HCT116 (cell line): ENCODE measurements around the gene IRAK2. TPM values are rescaled to one million over a fixed set of nuclear protein-coding genes. Genes with fewer than 3 reads are reported as not detected.
A peak's percentile ranks its signal among the peaks of the same experiment; 100 is the strongest.

Experiments
- ATAC-seq: fragments of 200-7000 bp; cut with Tn5 transposase; 2 replicates; pipeline ENCODE4 v1.9.1; 2020; ENCODE audit warnings: mild to moderate bottlenecking, moderate library complexity
- BruUV-seq: library from RNA; stranded (reverse); fragments of 400-500 nt; replicated peaks from 2 replicates; lab custom pipeline; 2021; lab: Mats Ljungman, UMichigan
- CTCF ChIA-PET: fragments of 300-600 bp; sonication (Branson Sonifier 250); formaldehyde crosslinking; loops from one replicate; lab custom pipeline; 2021; ENCODE audit warnings: antibody characterized with exemption; lab: Charles Lee
- POLR2A ChIA-PET: fragments of 300-600, 350-600 bp; sonication (Branson Sonifier 250); formaldehyde crosslinking; loops from one replicate; lab custom pipeline; 2021; ENCODE audit warnings: antibody characterized with exemption; lab: Charles Lee
- RAD21 ChIA-PET, 2 experiments: fragments of 300-600 bp; sonication (Branson Sonifier 250); formaldehyde crosslinking; loops; one replicate each; lab custom pipeline; 2023; ENCODE audit warnings: low total read pairs in 2 of 2; ENCODE audit not compliant: uncharacterized antibody in 2 of 2, unreplicated experiment in 2 of 2, low non-redundant PET in 1 of 2; lab: Charles Lee
- DNase-seq: peaks from one replicate; pipeline ENCODE4 v3.0.0-alpha.2; 2010; ENCODE audit warnings: low read depth, low spot score
- H2AFZ ChIP-seq: fragments of 200-600 bp; shearing (Covaris generic), sonication (generic); 2 replicates; pipeline ENCODE4 v1.6.1; 2017; ENCODE audit warnings: low read depth, mixed run types, mixed read lengths, antibody characterized with exemption, low read length; ENCODE audit not compliant: poor library complexity, severe bottlenecking
- H3K27ac ChIP-seq: 2 replicates; pipeline ENCODE4 v1.5.1; 2012; ENCODE audit warnings: low read depth, low read length
- H3K27me3 ChIP-seq: fragments of 200-600 bp; sonication (generic); 2 replicates; pipeline ENCODE4 v1.6.1; 2016; ENCODE audit warnings: mixed run types, low read length, mixed read lengths; ENCODE audit not compliant: insufficient read depth
- H3K36me3 ChIP-seq, 2 experiments: fragments of 200-500 bp in 1 of 2; fragments of 200-600 bp in 1 of 2; sonication (Bioruptor generic) in 1 of 2; sonication (generic) in 1 of 2; 2 replicates each; pipeline versions ENCODE4 v1.5.1 to v1.6.1; 2014 to 2016; ENCODE audit warnings: low read length in 2 of 2, inconsistent platforms in 1 of 2, mixed read lengths in 1 of 2, mixed run types in 1 of 2; ENCODE audit not compliant: insufficient read depth in 2 of 2, control insufficient read depth in 1 of 2
- H3K4me1 ChIP-seq, 2 experiments: fragments of 200-600 bp in 1 of 2; sonication (generic) in 1 of 2; 2 replicates each; pipeline versions ENCODE4 v1.5.1 to v1.6.1; 2012 to 2017; ENCODE audit warnings: low read length in 2 of 2, inconsistent platforms in 1 of 2, mild to moderate bottlenecking in 1 of 2, mixed read lengths in 1 of 2, mixed run types in 1 of 2, moderate library complexity in 1 of 2; ENCODE audit not compliant: insufficient read depth in 2 of 2, control insufficient read depth in 1 of 2
- H3K4me2 ChIP-seq: fragments of 200-600 bp; sonication (generic); 2 replicates; pipeline ENCODE4 v1.6.1; 2017; ENCODE audit warnings: mixed run types, low read length, mixed read lengths
- H3K4me3 ChIP-seq, 2 experiments: fragments of 200-600 bp in 1 of 2; sonication (generic) in 1 of 2; replicated peaks in 1 of 2; 2 replicates each; pipeline ENCODE4 v1.5.1; 2011 to 2016; ENCODE audit warnings: low read length in 2 of 2, control low read depth in 1 of 2, low read depth in 1 of 2, mild to moderate bottlenecking in 1 of 2, mixed read lengths in 1 of 2, mixed run types in 1 of 2
- H3K79me2 ChIP-seq: fragments of 200-600 bp; sonication (generic); 2 replicates; pipeline ENCODE4 v1.6.1; 2017; ENCODE audit warnings: mild to moderate bottlenecking, mixed run types, low read length, moderate library complexity, mixed read lengths; ENCODE audit not compliant: insufficient read depth
- H3K9ac ChIP-seq: fragments of 200-600 bp; sonication (generic); 2 replicates; pipeline ENCODE4 v1.6.1; 2016; ENCODE audit warnings: low read length, mixed read lengths
- H3K9me2 ChIP-seq: fragments of 200-600 bp; sonication (generic), shearing (Covaris generic); 2 replicates; pipeline ENCODE4 v1.6.1; 2017; ENCODE audit warnings: mixed run types, mild to moderate bottlenecking, moderate library complexity; ENCODE audit not compliant: insufficient read depth
- H3K9me3 ChIP-seq, 2 experiments: fragments of 200-500 bp in 1 of 2; fragments of 200-600 bp in 1 of 2; sonication (Bioruptor generic) in 1 of 2; sonication (generic) in 1 of 2; 2 replicates each; pipeline ENCODE4 v1.6.1; 2014 to 2017; ENCODE audit warnings: low read length in 2 of 2, mixed read lengths in 2 of 2, inconsistent platforms in 1 of 2, low read depth in 1 of 2, mild to moderate bottlenecking in 1 of 2, mixed run types in 1 of 2, moderate library complexity in 1 of 2; ENCODE audit not compliant: control insufficient read depth in 1 of 2, insufficient read depth in 1 of 2
- H4K20me1 ChIP-seq: fragments of 200-600 bp; sonication (generic), shearing (Covaris generic); 2 replicates; pipeline ENCODE4 v1.6.1; 2017; ENCODE audit warnings: mixed run types, mild to moderate bottlenecking, moderate library complexity; ENCODE audit not compliant: insufficient read depth
- EGR1 ChIP-seq: IDR thresholded peaks from 2 replicates; pipeline ENCODE4 v1.6.1; 2012; ENCODE audit warnings: low read depth
- EZH2 ChIP-seq: fragments of 200-600 bp; sonication (generic); IDR thresholded peaks from 2 replicates; pipeline ENCODE4 v1.6.1; 2017; ENCODE audit warnings: antibody characterized with exemption, mixed run types
- EZH2phosphoT487 ChIP-seq: fragments of 200-600 bp; IDR thresholded peaks from 2 replicates; pipeline ENCODE4 v1.6.1; 2018; ENCODE audit warnings: antibody characterized with exemption, borderline replicate concordance
- JUND ChIP-seq: IDR thresholded peaks from 2 replicates; pipeline ENCODE4 v1.6.1; 2012
- POLR2A ChIP-seq: IDR thresholded peaks from 2 replicates; pipeline ENCODE4 v1.7.0; 2011; ENCODE audit warnings: borderline replicate concordance; ENCODE audit not compliant: insufficient read depth, insufficient read length; ENCODE audit errors: extremely low read depth
- SP1 ChIP-seq: IDR thresholded peaks from 2 replicates; pipeline ENCODE4 v1.6.1; 2012; ENCODE audit warnings: low read depth
- intact Hi-C: fragments of 100-400 bp; cut with micrococcal nuclease; formaldehyde crosslinking; loops from 2 replicates; pipeline ENCODE4 v1.10.0; 2022
- total RNA-seq: library from RNA; stranded (reverse); gene quantifications from one replicate; pipeline ENCODE4 v1.2.1, GENCODE V29; 2021; ENCODE audit not compliant: unreplicated experiment
- TF ChIP-seq, protein P1 (sequence below): IDR thresholded peaks from 2 replicates; pipeline ENCODE4 v1.6.1; 2011; ENCODE audit warnings: mild to moderate bottlenecking, low read length, moderate library complexity; ENCODE audit not compliant: insufficient replicate concordance; ENCODE audit errors: extremely low read depth
- TF ChIP-seq, protein P2 (sequence below), 3 experiments: fragments of 200-600 bp in 1 of 3; sonication (generic) in 1 of 3; IDR thresholded peaks in 2 of 3; conservative IDR thresholded peaks in 1 of 3; 2 replicates each; pipeline ENCODE4 v1.5.1; 2012 to 2017; ENCODE audit warnings: low read depth in 2 of 3, low read length in 2 of 3, antibody characterized with exemption in 1 of 3, borderline replicate concordance in 1 of 3, control low read depth in 1 of 3, mild to moderate bottlenecking in 1 of 3, mixed read lengths in 1 of 3, mixed run types in 1 of 3, moderate library complexity in 1 of 3; ENCODE audit not compliant: insufficient read depth in 1 of 3

IRAK2 gene
- total RNA-seq, 1 experiment from 2014 or later = 3.6 TPM

DNA sequence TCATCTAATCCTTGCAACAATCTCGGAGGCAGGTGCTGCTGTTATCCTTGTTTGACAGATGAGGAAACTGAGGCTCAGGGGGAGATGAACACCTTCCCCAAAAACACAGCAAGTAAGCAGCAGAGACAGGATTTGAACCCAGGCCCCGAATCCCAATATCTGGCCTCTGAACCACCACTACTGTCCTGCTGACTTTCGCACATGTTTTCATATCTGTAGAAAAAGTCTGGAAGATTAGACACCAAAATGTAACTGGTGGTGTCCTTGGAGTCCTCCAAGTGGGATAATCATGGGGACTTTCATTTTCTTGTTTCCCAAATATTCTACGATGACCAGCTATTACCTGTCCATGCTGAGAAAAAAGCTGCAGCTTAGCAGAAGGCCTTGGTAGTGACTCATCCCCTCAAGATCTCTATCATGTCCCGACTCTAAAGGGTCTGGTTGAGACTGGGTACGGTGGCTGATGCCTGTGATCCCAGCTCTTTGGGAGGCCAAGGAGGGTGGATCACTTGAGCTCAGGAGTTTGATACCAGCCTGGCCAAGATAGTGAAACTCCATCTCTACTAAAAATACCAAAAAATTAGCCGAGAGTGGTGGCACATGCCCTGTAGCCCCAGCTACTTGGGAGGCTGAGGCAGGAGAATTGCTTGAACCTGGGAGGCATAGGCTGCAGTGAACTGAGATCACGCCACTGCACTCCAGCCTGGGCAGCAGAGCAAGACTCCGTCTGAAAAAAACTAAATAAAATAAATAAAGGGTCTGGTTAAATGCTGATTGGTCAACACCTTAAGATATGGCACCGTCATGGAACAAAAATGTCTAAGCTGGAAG, 8.6 kb downstream of the IRAK2 start:
- DNase-seq (no peak), ATAC-seq (peak; percentile 71)
- ChIA-PET RAD21 (no interaction called here), CTCF (interaction anchor here (0.7 kb wide), 1 partner anchor 32 kb away, joined by 3 read pairs; no protein-coding TSS in a partner anchor), POLR2A (no interaction called here)
- no TSS peak for BruUV-seq
- Histone ChIP-seq H4K20me1 (no peaks in the 10 kb centered on the region), H3K36me3 (no peaks in the 10 kb centered on the region), H3K9me2 (no peaks in the 10 kb centered on the region), H3K4me3 (no peak overlapping the region), H3K9ac (no peak overlapping the region), H3K27me3 (no peaks in the 10 kb centered on the region), H2AFZ (no peak overlapping the region), H3K4me1 (peaks cover 5 to 14% of the 10 kb centered on the region in 2 experiments; a peak in 3 of 4 replicates), H3K27ac (no peak overlapping the region), H3K4me2 (no peak overlapping the region), H3K79me2 (no peaks in the 10 kb centered on the region), H3K9me3 (no peaks in the 10 kb centered on the region)
- intact Hi-C loops = no loop called here
- TF ChIP-seq, protein P1, sequence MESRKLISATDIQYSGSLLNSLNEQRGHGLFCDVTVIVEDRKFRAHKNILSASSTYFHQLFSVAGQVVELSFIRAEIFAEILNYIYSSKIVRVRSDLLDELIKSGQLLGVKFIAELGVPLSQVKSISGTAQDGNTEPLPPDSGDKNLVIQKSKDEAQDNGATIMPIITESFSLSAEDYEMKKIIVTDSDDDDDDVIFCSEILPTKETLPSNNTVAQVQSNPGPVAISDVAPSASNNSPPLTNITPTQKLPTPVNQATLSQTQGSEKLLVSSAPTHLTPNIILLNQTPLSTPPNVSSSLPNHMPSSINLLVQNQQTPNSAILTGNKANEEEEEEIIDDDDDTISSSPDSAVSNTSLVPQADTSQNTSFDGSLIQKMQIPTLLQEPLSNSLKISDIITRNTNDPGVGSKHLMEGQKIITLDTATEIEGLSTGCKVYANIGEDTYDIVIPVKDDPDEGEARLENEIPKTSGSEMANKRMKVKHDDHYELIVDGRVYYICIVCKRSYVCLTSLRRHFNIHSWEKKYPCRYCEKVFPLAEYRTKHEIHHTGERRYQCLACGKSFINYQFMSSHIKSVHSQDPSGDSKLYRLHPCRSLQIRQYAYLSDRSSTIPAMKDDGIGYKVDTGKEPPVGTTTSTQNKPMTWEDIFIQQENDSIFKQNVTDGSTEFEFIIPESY = no peak
- TF ChIP-seq JUND (no peak), EZH2 (no peak), EZH2phosphoT487 (no peak)

DNA sequence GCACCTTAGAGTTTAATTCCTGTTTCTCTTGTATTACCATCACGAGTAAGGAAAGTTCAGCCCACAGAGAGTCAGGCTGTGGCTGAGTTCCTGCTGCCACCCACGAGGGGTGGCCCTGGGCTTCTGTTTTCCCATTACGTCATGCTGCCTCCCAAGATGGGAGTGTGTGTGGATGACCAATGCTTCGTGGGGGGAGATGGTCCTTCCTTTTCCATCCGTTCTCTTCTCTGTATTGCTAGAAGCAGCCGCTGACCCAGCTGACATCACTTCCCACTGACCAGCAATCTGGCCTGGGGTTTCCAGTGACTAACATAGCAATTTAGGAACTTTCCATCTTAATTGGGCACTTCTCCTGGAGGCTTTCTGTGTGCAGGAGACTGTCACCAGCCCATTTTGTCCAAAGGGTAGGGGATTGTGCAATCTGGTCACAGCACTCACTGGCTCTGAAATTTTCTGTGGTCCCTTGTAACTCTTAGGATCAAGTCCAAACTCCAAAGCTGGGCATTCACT, 9.3 kb downstream of the IRAK2 start:
- CTCF ChIA-PET = no interaction called here
- TF ChIP-seq POLR2A (no peak), EGR1 (no peak), EZH2phosphoT487 (no peak), SP1 (no peak)
- TF ChIP-seq, protein P2, sequence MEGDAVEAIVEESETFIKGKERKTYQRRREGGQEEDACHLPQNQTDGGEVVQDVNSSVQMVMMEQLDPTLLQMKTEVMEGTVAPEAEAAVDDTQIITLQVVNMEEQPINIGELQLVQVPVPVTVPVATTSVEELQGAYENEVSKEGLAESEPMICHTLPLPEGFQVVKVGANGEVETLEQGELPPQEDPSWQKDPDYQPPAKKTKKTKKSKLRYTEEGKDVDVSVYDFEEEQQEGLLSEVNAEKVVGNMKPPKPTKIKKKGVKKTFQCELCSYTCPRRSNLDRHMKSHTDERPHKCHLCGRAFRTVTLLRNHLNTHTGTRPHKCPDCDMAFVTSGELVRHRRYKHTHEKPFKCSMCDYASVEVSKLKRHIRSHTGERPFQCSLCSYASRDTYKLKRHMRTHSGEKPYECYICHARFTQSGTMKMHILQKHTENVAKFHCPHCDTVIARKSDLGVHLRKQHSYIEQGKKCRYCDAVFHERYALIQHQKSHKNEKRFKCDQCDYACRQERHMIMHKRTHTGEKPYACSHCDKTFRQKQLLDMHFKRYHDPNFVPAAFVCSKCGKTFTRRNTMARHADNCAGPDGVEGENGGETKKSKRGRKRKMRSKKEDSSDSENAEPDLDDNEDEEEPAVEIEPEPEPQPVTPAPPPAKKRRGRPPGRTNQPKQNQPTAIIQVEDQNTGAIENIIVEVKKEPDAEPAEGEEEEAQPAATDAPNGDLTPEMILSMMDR (IDR thresholded peaks at IDR 0.05 in 2 of 3, conservative IDR thresholded peaks at IDR 0.05 in 1 of 3; ENCODE audit: borderline replicate concordance in 1 of 3, insufficient read depth in 1 of 3, low read depth in 2 of 3, low read length in 2 of 3) = no peak
- TF ChIP-seq, protein P1 = no peak

More for the DNA sequence above, 9.3 kb downstream of the IRAK2 start:
- H4K20me1 ChIP-seq = no peaks in the 10 kb centered on the region
- H3K4me1 ChIP-seq = peaks cover 5 to 14% of the 10 kb centered on the region in 2 experiments; a peak in 3 of 4 replicates
- DNase-seq = no peak
- intact Hi-C loops = no loop called here
- RAD21 ChIA-PET = no interaction called here
- H3K79me2 ChIP-seq = no peaks in the 10 kb centered on the region
- H3K9me3 ChIP-seq = no peaks in the 10 kb centered on the region
- H3K9ac ChIP-seq = no peak overlapping the region
- H2AFZ ChIP-seq = no peak overlapping the region
- no peaks in the 10 kb centered on the region for H3K27me3 ChIP-seq
- H3K4me3 ChIP-seq = no peak overlapping the region
- no peaks in the 10 kb centered on the region for H3K9me2 ChIP-seq
- 0 out of 2 replicates have a peak, but pooled peaks have one; percentile 15 for ATAC-seq
- BruUV-seq = no TSS peak
- POLR2A ChIA-PET = no interaction called here
- H3K27ac ChIP-seq = no peak overlapping the region
- H3K36me3 ChIP-seq = no peaks in the 10 kb centered on the region
- no peak overlapping the region for H3K4me2 ChIP-seq
